Mesendoderm (in vitro differentiated cells): Measurements from ENCODE around the gene FCGR3A.
"Not testable (repeated sequence)": the region's sequence is repeated elsewhere in the genome, so short reads cannot be mapped to it uniquely, and the experiment has no call there.

Experiments used
- DNase-seq: peaks from one replicate; pipeline ENCODE4 v3.0.0; 2013
- H2AK5ac ChIP-seq: 2 replicates; pipeline ENCODE4 v1.6.1; 2013; ENCODE audit warnings: low read length, inconsistent platforms
- H2BK120ac ChIP-seq: 2 replicates; pipeline ENCODE4 v1.6.1; 2013; ENCODE audit warnings: low read depth, mild to moderate bottlenecking, low read length, moderate library complexity, mixed read lengths
- H2BK15ac ChIP-seq: replicated peaks from 2 replicates; pipeline ENCODE4 v1.6.1; 2013; ENCODE audit warnings: low read depth, mild to moderate bottlenecking, moderate library complexity
- H2BK5ac ChIP-seq: 2 replicates; pipeline ENCODE4 v1.6.1; 2013; ENCODE audit warnings: low read length, inconsistent platforms
- H3K18ac ChIP-seq: 2 replicates; pipeline ENCODE4 v1.6.1; 2013; ENCODE audit warnings: mild to moderate bottlenecking, low read length, mixed read lengths
- H3K23ac ChIP-seq: one replicate; pipeline ENCODE4 v1.6.1; 2013; ENCODE audit warnings: low read length
- H3K27ac ChIP-seq: 2 replicates; pipeline ENCODE4 v1.5.1; 2013; ENCODE audit warnings: low read depth, mild to moderate bottlenecking, inconsistent platforms, low read length, moderate library complexity
- H3K27me3 ChIP-seq: 2 replicates; pipeline ENCODE4 v1.6.1; 2013; ENCODE audit warnings: low read length, control low read depth, mild to moderate bottlenecking, inconsistent platforms; ENCODE audit not compliant: insufficient read depth, poor library complexity
- H3K36me3 ChIP-seq: 2 replicates; pipeline ENCODE4 v1.6.1; 2013; ENCODE audit warnings: low read length, inconsistent platforms; ENCODE audit not compliant: control insufficient read depth, insufficient read depth
- H3K4ac ChIP-seq: one replicate; pipeline ENCODE4 v1.6.1; 2013; ENCODE audit warnings: low read depth, mild to moderate bottlenecking, low read length, moderate library complexity
- H3K4me1 ChIP-seq: 2 replicates; pipeline ENCODE4 v1.6.1; 2013; ENCODE audit warnings: low read depth, low read length, inconsistent platforms; ENCODE audit not compliant: control insufficient read depth
- H3K4me2 ChIP-seq: 2 replicates; pipeline ENCODE4 v1.6.1; 2013; ENCODE audit warnings: low read length
- H3K4me3 ChIP-seq: 2 replicates; pipeline ENCODE4 v1.5.1; 2013; ENCODE audit warnings: mild to moderate bottlenecking, low read length
- H3K56ac ChIP-seq: one replicate; pipeline ENCODE4 v1.6.1; 2013; ENCODE audit warnings: low read length
- H3K79me1 ChIP-seq: 2 replicates; pipeline ENCODE4 v1.6.1; 2013; ENCODE audit warnings: low read length, inconsistent platforms
- H3K79me2 ChIP-seq: 2 replicates; pipeline ENCODE4 v1.6.1; 2013; ENCODE audit warnings: mild to moderate bottlenecking, low read length; ENCODE audit not compliant: control insufficient read depth, insufficient read depth
- H3K9ac ChIP-seq: 2 replicates; pipeline ENCODE4 v1.6.1; 2013; ENCODE audit warnings: low read length, inconsistent platforms
- H4K5ac ChIP-seq: one replicate; pipeline ENCODE4 v1.6.1; 2013; ENCODE audit warnings: low read length
- H4K8ac ChIP-seq: one replicate; pipeline ENCODE4 v1.6.1; 2013; ENCODE audit warnings: low read depth, mild to moderate bottlenecking, control low read depth, low read length, moderate library complexity
- WGBS: extraction: QIAGEN DNeasy Blood & Tissue Kit; methylation state at CpG from one replicate; pipeline ENCODE4 v1.1.7; 2013; ENCODE audit warnings: low lambda C conversion rate, missing lambda C conversion rate; ENCODE audit not compliant: insufficient coverage; ENCODE audit errors: extremely low coverage; 5-methylcytosine and 5-hydroxymethylcytosine counted together

Gene FCGR3A

GRCh38 chr1:161525321-161525720 lies 24.3 kb downstream of the FCGR3A start:
- not testable (repeated sequence) for H3K27me3 ChIP-seq, H3K18ac ChIP-seq, H2BK120ac ChIP-seq, H3K9ac ChIP-seq, H2BK5ac ChIP-seq, H4K5ac ChIP-seq, H3K4me3 ChIP-seq, H2AK5ac ChIP-seq, DNase-seq, H3K27ac ChIP-seq, H3K4me2 ChIP-seq, H3K23ac ChIP-seq, H3K79me1 ChIP-seq, H3K4me1 ChIP-seq, H3K4ac ChIP-seq, H2BK15ac ChIP-seq, H3K36me3 ChIP-seq, H4K8ac ChIP-seq, H3K79me2 ChIP-seq, H3K56ac ChIP-seq
- WGBS = no CpG with 5 or more reads among the region's 23 CpGs

- H3K56ac ChIP-seq = peak overlapping the region; percentile 15
- DNase-seq = not testable (repeated sequence)
Observed at GRCh38 chr1:161524742-161525291, 24.8 kb downstream of the FCGR3A start.

GRCh38 chr1:161523817-161524741 lies 25.5 kb downstream of the FCGR3A start, which contains the start of gene HSPA6:
TSS of gene HSPA6 (plus strand) at chr1:161524540. CDS start at chr1:161524659, 119 bp downstream.
- H3K23ac ChIP-seq, H3K79me2 ChIP-seq, H3K27me3 ChIP-seq, H2AK5ac ChIP-seq, H2BK15ac ChIP-seq, H4K5ac ChIP-seq, H3K27ac ChIP-seq, H2BK120ac ChIP-seq, H3K4ac ChIP-seq, H2BK5ac ChIP-seq, H3K36me3 ChIP-seq, H3K79me1 ChIP-seq, H3K4me1 ChIP-seq, H3K18ac ChIP-seq, H4K8ac ChIP-seq: not testable (repeated sequence)
- Histone ChIP-seq H3K4me3 (peak within 1 kb of the TSS; percentile 16), H3K56ac (peak within 1 kb of the TSS; percentile 42), H3K4me2 (peak within 1 kb of the TSS; percentile 25), H3K9ac (peak within 1 kb of the TSS; percentile 50)
- peak; percentile 85 for DNase-seq
- WGBS = no CpG with 5 or more reads among the region's 72 CpGs

More at GRCh38 chr1:161524742-161525291, 24.8 kb downstream of the FCGR3A start:
- H2BK120ac ChIP-seq, H3K36me3 ChIP-seq, H3K9ac ChIP-seq, H3K27me3 ChIP-seq, H2AK5ac ChIP-seq, H4K5ac ChIP-seq, H4K8ac ChIP-seq, H3K4me3 ChIP-seq, H3K4me1 ChIP-seq, H3K23ac ChIP-seq, H3K27ac ChIP-seq, H3K18ac ChIP-seq, H3K79me2 ChIP-seq, H2BK15ac ChIP-seq, H3K79me1 ChIP-seq, H3K4ac ChIP-seq, H2BK5ac ChIP-seq: not testable (repeated sequence)
- no CpG with 5 or more reads among the region's 55 CpGs for WGBS
- H3K4me2 ChIP-seq = peak overlapping the region; percentile 25

GRCh38 chr1:161523041-161523816 lies 26.4 kb downstream of the FCGR3A start:
- H2BK120ac ChIP-seq, H3K4me3 ChIP-seq, H3K4me2 ChIP-seq, H2BK5ac ChIP-seq, H2BK15ac ChIP-seq, H3K4ac ChIP-seq, H3K79me1 ChIP-seq, H4K8ac ChIP-seq, H3K27me3 ChIP-seq, H4K5ac ChIP-seq, H3K79me2 ChIP-seq, H3K18ac ChIP-seq, H3K36me3 ChIP-seq, H3K23ac ChIP-seq, H3K56ac ChIP-seq, H3K4me1 ChIP-seq, H3K27ac ChIP-seq, H2AK5ac ChIP-seq, H3K9ac ChIP-seq: not testable (repeated sequence)
- no CpG with 5 or more reads among the region's 20 CpGs for WGBS
- DNase-seq = peak; percentile 9

GRCh38 chr1:161513953-161514352 lies 35.7 kb downstream of the FCGR3A start:
- not testable (repeated sequence) for H3K36me3 ChIP-seq, H2BK5ac ChIP-seq, H3K4ac ChIP-seq, H3K23ac ChIP-seq, H3K56ac ChIP-seq, H3K27ac ChIP-seq, DNase-seq, H3K4me3 ChIP-seq, H4K8ac ChIP-seq, H3K4me2 ChIP-seq, H3K9ac ChIP-seq, H4K5ac ChIP-seq, H3K27me3 ChIP-seq, H2BK15ac ChIP-seq, H3K79me1 ChIP-seq, H3K4me1 ChIP-seq, H3K18ac ChIP-seq, H2AK5ac ChIP-seq, H2BK120ac ChIP-seq, H3K79me2 ChIP-seq
- no CpG with 5 or more reads among the region's 1 CpG for WGBS
